H9 (cell line): ENCODE measurements around the gene GALNS. TPM values are rescaled to one million over a fixed set of nuclear protein-coding genes. Genes with fewer than 3 reads are reported as not detected.

Experiments used
- DNase-seq: peaks from one replicate; pipeline ENCODE4 v3.0.0-alpha.2; 2017
- H2AFZ ChIP-seq: one replicate; pipeline ENCODE4 v1.6.1; 2013; ENCODE audit warnings: mild to moderate bottlenecking, low read length, control low read depth, moderate library complexity
- H2AK5ac ChIP-seq: 2 replicates; pipeline ENCODE4 v1.6.1; 2013; ENCODE audit warnings: low read length, control low read depth, mixed read lengths; ENCODE audit not compliant: insufficient read length
- H2BK120ac ChIP-seq: one replicate; pipeline ENCODE4 v1.6.1; 2013; ENCODE audit warnings: low read depth, mild to moderate bottlenecking, low read length, control low read depth, inconsistent platforms; ENCODE audit not compliant: poor library complexity, severe bottlenecking
- H2BK12ac ChIP-seq: 2 replicates; pipeline ENCODE4 v1.6.1; 2013; ENCODE audit warnings: low read length, control low read depth, mixed read lengths, low read depth; ENCODE audit not compliant: insufficient read length
- H2BK15ac ChIP-seq: 2 replicates; pipeline ENCODE4 v1.6.1; 2013; ENCODE audit warnings: low read depth, low read length, control low read depth
- H2BK20ac ChIP-seq: one replicate; pipeline ENCODE4 v1.6.1; 2013; ENCODE audit warnings: low read depth, mild to moderate bottlenecking, low read length, control low read depth, inconsistent platforms; ENCODE audit not compliant: poor library complexity, severe bottlenecking
- H2BK5ac ChIP-seq: 2 replicates; pipeline ENCODE4 v1.6.1; 2013; ENCODE audit warnings: low read length, control low read depth, mixed read lengths; ENCODE audit not compliant: insufficient read length
- H3K14ac ChIP-seq: 2 replicates; pipeline ENCODE4 v1.6.1; 2013; ENCODE audit warnings: low read length, control low read depth; ENCODE audit not compliant: insufficient read depth
- H3K18ac ChIP-seq: 2 replicates; pipeline ENCODE4 v1.6.1; 2013; ENCODE audit warnings: low read depth, mild to moderate bottlenecking, mixed read lengths, low read length, control low read depth; ENCODE audit not compliant: insufficient read length
- H3K23ac ChIP-seq: 2 replicates; pipeline ENCODE4 v1.6.1; 2013; ENCODE audit warnings: low read length, control low read depth, mixed read lengths, low read depth; ENCODE audit not compliant: insufficient read length
- H3K23me2 ChIP-seq: 2 replicates; pipeline ENCODE4 v1.6.1; 2013; ENCODE audit warnings: low read depth, mild to moderate bottlenecking, mixed read lengths, low read length, control low read depth; ENCODE audit not compliant: insufficient read length, poor library complexity, severe bottlenecking
- H3K27ac ChIP-seq: 2 replicates; pipeline ENCODE4 v1.5.1; 2013; ENCODE audit warnings: low read length, control low read depth, mixed read lengths, low read depth; ENCODE audit not compliant: insufficient read length
- H3K27me3 ChIP-seq: 2 replicates; pipeline ENCODE4 v1.6.1; 2013; ENCODE audit warnings: low read length, control low read depth, inconsistent platforms; ENCODE audit not compliant: insufficient read depth
- H3K4ac ChIP-seq: 2 replicates; pipeline ENCODE4 v1.6.1; 2013; ENCODE audit warnings: low read depth, mild to moderate bottlenecking, control low read depth, inconsistent platforms, low read length, moderate library complexity
- H3K4me1 ChIP-seq: 2 replicates; pipeline ENCODE4 v1.6.1; 2013; ENCODE audit warnings: low read length, control low read depth, inconsistent platforms; ENCODE audit not compliant: insufficient read depth
- H3K4me2 ChIP-seq: 2 replicates; pipeline ENCODE4 v1.6.1; 2013; ENCODE audit warnings: low read length, control low read depth, mixed read lengths; ENCODE audit not compliant: insufficient read length, insufficient read depth
- H3K56ac ChIP-seq: 2 replicates; pipeline ENCODE4 v1.6.1; 2013; ENCODE audit warnings: low read depth, mild to moderate bottlenecking, mixed read lengths, low read length, control low read depth; ENCODE audit not compliant: insufficient read length
- H3K79me1 ChIP-seq: 2 replicates; pipeline ENCODE4 v1.6.1; 2013; ENCODE audit warnings: low read depth, mild to moderate bottlenecking, moderate library complexity, low read length, control low read depth, inconsistent platforms; ENCODE audit not compliant: insufficient read depth, poor library complexity, severe bottlenecking
- H3K79me2 ChIP-seq: 2 replicates; pipeline ENCODE4 v1.6.1; 2013; ENCODE audit warnings: low read length, control low read depth, inconsistent platforms; ENCODE audit not compliant: insufficient read depth
- H3K9ac ChIP-seq: 2 replicates; pipeline ENCODE4 v1.6.1; 2013; ENCODE audit warnings: low read length, control low read depth, mixed read lengths; ENCODE audit not compliant: insufficient read length; ENCODE audit errors: extremely low read depth
- H3K9me3 ChIP-seq: one replicate; pipeline ENCODE4 v1.6.1; 2013; ENCODE audit warnings: low read depth, low read length, inconsistent platforms; ENCODE audit not compliant: control insufficient read depth
- H3T11ph ChIP-seq: one replicate; pipeline ENCODE4 v1.6.1; 2013; ENCODE audit warnings: mild to moderate bottlenecking, low read length, control low read depth, inconsistent platforms
- H4K20me1 ChIP-seq: one replicate; pipeline ENCODE4 v1.6.1; 2013; ENCODE audit not compliant: control insufficient read depth, insufficient read length, insufficient read depth
- H4K5ac ChIP-seq: 2 replicates; pipeline ENCODE4 v1.6.1; 2013; ENCODE audit warnings: low read depth, mild to moderate bottlenecking, mixed read lengths, low read length, control low read depth; ENCODE audit not compliant: insufficient read length
- H4K8ac ChIP-seq: replicated peaks from 2 replicates; pipeline ENCODE4 v1.6.1; 2013; ENCODE audit warnings: low read length, control low read depth, mixed read lengths, low read depth; ENCODE audit not compliant: insufficient read length
- H4K91ac ChIP-seq: 2 replicates; pipeline ENCODE4 v1.6.1; 2013; ENCODE audit warnings: low read depth, mild to moderate bottlenecking, moderate library complexity, mixed read lengths, low read length, control low read depth; ENCODE audit not compliant: insufficient read length
- H3K27ac Mint-ChIP-seq, 3 experiments: 2 replicates in 2 of 3; 3 replicates in 1 of 3; pipeline ENCODE4 v1.8.0; 2020 to 2021; ENCODE audit warnings: mixed read lengths in 3 of 3, mild to moderate bottlenecking in 1 of 3, moderate library complexity in 1 of 3
- H3K27me3 Mint-ChIP-seq: 2 replicates; pipeline ENCODE4 v1.8.0; 2021; ENCODE audit warnings: low read depth, mild to moderate bottlenecking, moderate library complexity, mixed read lengths
- H3K36me3 Mint-ChIP-seq, 3 experiments: 2 replicates in 2 of 3; 3 replicates in 1 of 3; pipeline ENCODE4 v1.8.0; 2020 to 2021; ENCODE audit warnings: low read depth in 3 of 3, mixed read lengths in 3 of 3; ENCODE audit not compliant: insufficient read depth in 1 of 3
- H3K4me1 Mint-ChIP-seq, 2 experiments: 2 replicates each; pipeline ENCODE4 v1.8.0; 2020; ENCODE audit warnings: mixed read lengths in 2 of 2
- H3K4me3 Mint-ChIP-seq, 2 experiments: 2 replicates in 1 of 2; 3 replicates in 1 of 2; pipeline ENCODE4 v1.8.0; 2020 to 2021; ENCODE audit warnings: mild to moderate bottlenecking in 2 of 2, mixed read lengths in 2 of 2, moderate library complexity in 1 of 2
- H3K9me3 Mint-ChIP-seq, 2 experiments: 2 replicates in 1 of 2; 3 replicates in 1 of 2; pipeline ENCODE4 v1.8.0; 2020; ENCODE audit warnings: mild to moderate bottlenecking in 2 of 2, mixed read lengths in 2 of 2, moderate library complexity in 1 of 2
- WGBS: extraction: QIAGEN DNeasy Blood & Tissue Kit; methylation state at CpG from one replicate; pipeline ENCODE4 v1.1.7; 2013; ENCODE audit warnings: missing lambda C conversion rate, low lambda C conversion rate, mixed read lengths; ENCODE audit not compliant: insufficient read length; ENCODE audit errors: extremely low coverage; 5-methylcytosine and 5-hydroxymethylcytosine counted together
- total RNA-seq: library from RNA; stranded (reverse); gene quantifications from 2 replicates; pipeline ENCODE4 v1.2.1, GENCODE V29; 2021
- TF ChIP-seq, protein P1 (sequence below): fragments of 200-600 bp; sonication (generic); conservative IDR thresholded peaks from 3 replicates; pipeline ENCODE4 v1.8.0; 2021; ENCODE audit warnings: antibody characterized with exemption, mild to moderate bottlenecking

GALNS gene
- total RNA-seq, 1 experiment from 2014 or later: 20.3 TPM

DNA sequence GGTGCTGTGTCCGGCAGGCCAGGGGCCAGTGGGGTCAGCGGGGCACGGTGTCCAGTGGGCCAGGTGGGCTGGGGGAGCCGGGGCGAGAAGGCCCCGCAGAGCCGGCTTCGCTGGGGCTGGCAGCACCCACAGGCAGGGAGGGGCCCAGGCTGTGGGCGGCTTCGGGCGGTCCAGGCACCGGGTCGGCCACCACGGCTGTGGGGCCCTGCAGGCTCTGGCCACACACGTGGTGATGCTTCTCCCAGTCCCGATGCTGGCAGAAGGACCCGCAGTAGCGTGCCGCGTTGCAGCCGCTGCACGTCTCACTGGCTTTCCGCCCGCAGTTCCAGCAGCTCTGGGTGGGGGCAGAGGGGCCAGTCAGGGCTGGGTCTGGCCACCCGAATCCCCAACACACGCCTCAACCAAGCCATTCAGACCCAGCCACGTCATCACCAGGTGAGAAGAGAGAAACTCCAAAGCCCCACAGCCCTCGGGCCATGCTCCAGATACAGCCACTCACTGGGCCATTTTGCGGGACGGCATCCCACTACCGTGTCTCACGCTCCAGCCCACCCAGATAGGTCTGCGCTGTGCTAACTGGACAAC, 20.3 kb upstream of the GALNS start:
- H3K27ac ChIP-seq: no peak overlapping the region
- no peak overlapping the region for H4K8ac ChIP-seq
- no peak overlapping the region for H3K4ac ChIP-seq
- no peak overlapping the region for H2AK5ac ChIP-seq
- H3K27me3 ChIP-seq: no peaks in the 10 kb centered on the region
- no peak overlapping the region for H3K23ac ChIP-seq
- H2BK5ac ChIP-seq: no peak overlapping the region
- H3K23me2 ChIP-seq: no peaks in the 10 kb centered on the region
- no peaks in the 10 kb centered on the region for H3K9me3 ChIP-seq
- WGBS: no CpG with 5 or more reads among the region's 33 CpGs
- no peaks in the 10 kb centered on the region for H4K20me1 ChIP-seq
- Mint-ChIP-seq H3K4me1 (peaks cover 0 to 7% of the 10 kb centered on the region in 2 experiments; a peak in 1 of 4 replicates), H3K4me3 (no peak overlapping the region), H3K27me3 (no peaks in the 10 kb centered on the region), H3K27ac (no peak overlapping the region), H3K9me3 (no peaks in the 10 kb centered on the region), H3K36me3 (no peaks in the 10 kb centered on the region)
- no peak overlapping the region for H4K5ac ChIP-seq
- no peak overlapping the region for H2BK20ac ChIP-seq
- no peak overlapping the region for H3K18ac ChIP-seq
- no peak overlapping the region for H3K56ac ChIP-seq
- no peak overlapping the region for H2BK12ac ChIP-seq
- no peak for DNase-seq
- no peaks in the 10 kb centered on the region for H3K4me1 ChIP-seq
- no peak overlapping the region for H2BK15ac ChIP-seq
- H3K14ac ChIP-seq: no peak overlapping the region; the same call in 1 of the 2 replicates
- H3K9ac ChIP-seq: no peak overlapping the region
- no peak overlapping the region for H3T11ph ChIP-seq
- H3K4me2 ChIP-seq: no peak overlapping the region
- no peaks in the 10 kb centered on the region for H3K79me1 ChIP-seq
- TF ChIP-seq, protein P1, sequence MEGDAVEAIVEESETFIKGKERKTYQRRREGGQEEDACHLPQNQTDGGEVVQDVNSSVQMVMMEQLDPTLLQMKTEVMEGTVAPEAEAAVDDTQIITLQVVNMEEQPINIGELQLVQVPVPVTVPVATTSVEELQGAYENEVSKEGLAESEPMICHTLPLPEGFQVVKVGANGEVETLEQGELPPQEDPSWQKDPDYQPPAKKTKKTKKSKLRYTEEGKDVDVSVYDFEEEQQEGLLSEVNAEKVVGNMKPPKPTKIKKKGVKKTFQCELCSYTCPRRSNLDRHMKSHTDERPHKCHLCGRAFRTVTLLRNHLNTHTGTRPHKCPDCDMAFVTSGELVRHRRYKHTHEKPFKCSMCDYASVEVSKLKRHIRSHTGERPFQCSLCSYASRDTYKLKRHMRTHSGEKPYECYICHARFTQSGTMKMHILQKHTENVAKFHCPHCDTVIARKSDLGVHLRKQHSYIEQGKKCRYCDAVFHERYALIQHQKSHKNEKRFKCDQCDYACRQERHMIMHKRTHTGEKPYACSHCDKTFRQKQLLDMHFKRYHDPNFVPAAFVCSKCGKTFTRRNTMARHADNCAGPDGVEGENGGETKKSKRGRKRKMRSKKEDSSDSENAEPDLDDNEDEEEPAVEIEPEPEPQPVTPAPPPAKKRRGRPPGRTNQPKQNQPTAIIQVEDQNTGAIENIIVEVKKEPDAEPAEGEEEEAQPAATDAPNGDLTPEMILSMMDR: no peak
- no peak overlapping the region for H2BK120ac ChIP-seq
- H3K79me2 ChIP-seq: no peaks in the 10 kb centered on the region
- no peak overlapping the region for H2AFZ ChIP-seq
- H4K91ac ChIP-seq: no peak overlapping the region
